ENCODE results near the gene ADAP1. TPM values are rescaled to one million over a fixed set of nuclear protein-coding genes. Genes with fewer than 3 reads are reported as not detected.
A peak's percentile ranks its signal among the peaks of the same experiment; 100 is the strongest.

ADAP1 gene
- total and polyA plus RNA-seq, 2 of the 13 experiments (the other 11 are each of a cell fraction or from before 2014, with no cell fraction given): 10.5 to 24.6 TPM

- FAIRE-seq: no peak
- H3K4me3 ChIP-seq (replicated peaks in 1 of 3; ENCODE audit: insufficient read depth in 1 of 3, low read depth in 2 of 3, low read length in 3 of 3): no peak overlapping the region
- H3K27me3 ChIP-seq (ENCODE audit: control insufficient read depth in 1 of 2, insufficient read depth in 2 of 2, low read length in 2 of 2): no peaks in the 10 kb centered on the region
- no peak overlapping the region for H3K4me2 ChIP-seq (ENCODE audit: low read depth, low read length)
- in situ Hi-C loops (cut with HindIII; ENCODE audit: extremely low pct_ligation_motif_present, low pct_unique_long_range_greater_than_20kb) (no loop called here), intact Hi-C loops (cut with micrococcal nuclease; ENCODE audit: unreplicated experiment) (no loop called here)
- peaks cover 13% of the 10 kb centered on the region for H3K4me1 ChIP-seq (ENCODE audit: insufficient read depth, low read length)
- DNase-seq (ENCODE audit: low spot score): no peak
- no peaks in the 10 kb centered on the region for H3K79me2 ChIP-seq (ENCODE audit: insufficient read depth, low read length)
- no peaks in the 10 kb centered on the region; the same call in 1 of the 2 replicates for H4K20me1 ChIP-seq (ENCODE audit: insufficient read depth, low read length)
- ATAC-seq: no peak
- no TSS peak for BruUV-seq (replicated peaks)
- H2AFZ ChIP-seq (ENCODE audit: low read length): no peak overlapping the region
- H3K27ac ChIP-seq (ENCODE audit: extremely low read length, insufficient read depth, low read length): no peak overlapping the region
- POLR2A ChIA-PET: no interaction called here
- H3K9ac ChIP-seq (ENCODE audit: insufficient read depth, low read depth, low read length): no peak overlapping the region
- H3K9me3 ChIP-seq (ENCODE audit: low read length): no peaks in the 10 kb centered on the region
- H3K36me3 ChIP-seq (replicated peaks in 1 of 2; ENCODE audit: control insufficient read depth in 1 of 2, insufficient read depth in 2 of 2, low read length in 2 of 2): peaks cover 29 to 69% of the 10 kb centered on the region in 2 experiments; a peak in 4 of 5 replicates
- TF ChIP-seq MEIS2 (CRISPR knock-in tag; IDR thresholded peaks at IDR 0.05) (no peak), ZNF597 (CRISPR knock-in tag; IDR thresholded peaks at IDR 0.05) (no peak), RBM22 (optimal IDR thresholded peaks at IDR 0.05; ENCODE audit: low read length) (peak; percentile 24), ZNF816 (CRISPR knock-in tag; IDR thresholded peaks at IDR 0.05; ENCODE audit: borderline replicate concordance) (no peak), ZNF674 (CRISPR knock-in tag; IDR thresholded peaks at IDR 0.05; ENCODE audit: low read depth) (no peak)
- 95% methylated on average over 12 of the region's 16 CpGs for WGBS (ENCODE audit: low lambda C conversion rate)
- CTCF ChIA-PET (ENCODE audit: low intra/inter-chr PET ratio, low total read pairs): no interaction called here
Measured at GRCh38 chr7:859359-860030, 95.0 kb downstream of the ADAP1 start.

GRCh38 chr7:857661-858060 is 96.8 kb downstream of the ADAP1 start:
- Histone ChIP-seq H3K4me3 (replicated peaks in 1 of 3; ENCODE audit: insufficient read depth in 1 of 3, low read depth in 2 of 3, low read length in 3 of 3) (no peak overlapping the region), H3K79me2 (ENCODE audit: insufficient read depth, low read length) (no peaks in the 10 kb centered on the region), H3K4me1 (ENCODE audit: insufficient read depth, low read length) (peaks cover 13% of the 10 kb centered on the region), H3K36me3 (replicated peaks in 1 of 2; ENCODE audit: control insufficient read depth in 1 of 2, insufficient read depth in 2 of 2, low read length in 2 of 2) (peaks cover 34 to 79% of the 10 kb centered on the region in 2 experiments; a peak in 4 of 5 replicates), H3K9ac (ENCODE audit: insufficient read depth, low read depth, low read length) (no peak overlapping the region), H4K20me1 (ENCODE audit: insufficient read depth, low read length) (no peaks in the 10 kb centered on the region; the same call in 1 of the 2 replicates), H2AFZ (ENCODE audit: low read length) (no peak overlapping the region), H3K27ac (ENCODE audit: extremely low read length, insufficient read depth, low read length) (no peak overlapping the region), H3K9me3 (ENCODE audit: low read length) (no peaks in the 10 kb centered on the region), H3K27me3 (ENCODE audit: control insufficient read depth in 1 of 2, insufficient read depth in 2 of 2, low read length in 2 of 2) (no peaks in the 10 kb centered on the region), H3K4me2 (ENCODE audit: low read depth, low read length) (no peak overlapping the region)
- DNase-seq (ENCODE audit: low spot score) (no peak), ATAC-seq (no peak), FAIRE-seq (no peak)
- in situ Hi-C loops (cut with HindIII; ENCODE audit: extremely low pct_ligation_motif_present, low pct_unique_long_range_greater_than_20kb): no loop called here
- WGBS (ENCODE audit: low lambda C conversion rate): 94% methylated on average over 7 of the region's 9 CpGs
- ChIA-PET POLR2A (no interaction called here), CTCF (ENCODE audit: low intra/inter-chr PET ratio, low total read pairs) (no interaction called here)
- BruUV-seq (replicated peaks): no TSS peak
- intact Hi-C loops (cut with micrococcal nuclease; ENCODE audit: unreplicated experiment): no loop called here
- TF ChIP-seq ATF3 (CRISPR knock-in tag; IDR thresholded peaks at IDR 0.05) (no peak), SP2 (CRISPR knock-in tag; IDR thresholded peaks at IDR 0.05) (no peak), ZNF121 (CRISPR knock-in tag; IDR thresholded peaks at IDR 0.05) (no peak), ZC3H13 (CRISPR knock-in tag; IDR thresholded peaks at IDR 0.05) (no peak), KLF9 (CRISPR knock-in tag; IDR thresholded peaks at IDR 0.05; ENCODE audit: low read depth) (no peak), PHF20 (CRISPR knock-in tag; IDR thresholded peaks at IDR 0.05) (no peak), DDIT3 (CRISPR knock-in tag; IDR thresholded peaks at IDR 0.05) (no peak), PCBP1 (IDR thresholded peaks at IDR 0.05; ENCODE audit: borderline replicate concordance, low read depth, low read length) (no peak), HCFC1 (IDR thresholded peaks at IDR 0.05; ENCODE audit: low read depth, low read length) (no peak), NR2F1 (CRISPR knock-in tag; IDR thresholded peaks at IDR 0.05) (no peak), ZSCAN25 (CRISPR knock-in tag; IDR thresholded peaks at IDR 0.05) (no peak), ELF3 (CRISPR knock-in tag; IDR thresholded peaks at IDR 0.05) (no peak), ZC3H4 (CRISPR knock-in tag; IDR thresholded peaks at IDR 0.05; ENCODE audit: borderline replicate concordance) (no peak), FOXM1 (CRISPR knock-in tag; IDR thresholded peaks at IDR 0.05) (no peak)
